KBM-7 (cell line): ENCODE data around the gene EPHA2.

Experiments
- DNase-seq: peaks from one replicate; pipeline ENCODE4 v3.0.0-alpha.2; 2015
- in situ Hi-C: fragments of 300-500 bp; cut with MboI; formaldehyde crosslinking; loops from 2 replicates; pipeline ENCODE4 v1.14.3; 2020; ENCODE audit warnings: low sequenced_read_pairs, low pct_unique_long_range_greater_than_20kb, mixed read lengths

Gene EPHA2

DNA sequence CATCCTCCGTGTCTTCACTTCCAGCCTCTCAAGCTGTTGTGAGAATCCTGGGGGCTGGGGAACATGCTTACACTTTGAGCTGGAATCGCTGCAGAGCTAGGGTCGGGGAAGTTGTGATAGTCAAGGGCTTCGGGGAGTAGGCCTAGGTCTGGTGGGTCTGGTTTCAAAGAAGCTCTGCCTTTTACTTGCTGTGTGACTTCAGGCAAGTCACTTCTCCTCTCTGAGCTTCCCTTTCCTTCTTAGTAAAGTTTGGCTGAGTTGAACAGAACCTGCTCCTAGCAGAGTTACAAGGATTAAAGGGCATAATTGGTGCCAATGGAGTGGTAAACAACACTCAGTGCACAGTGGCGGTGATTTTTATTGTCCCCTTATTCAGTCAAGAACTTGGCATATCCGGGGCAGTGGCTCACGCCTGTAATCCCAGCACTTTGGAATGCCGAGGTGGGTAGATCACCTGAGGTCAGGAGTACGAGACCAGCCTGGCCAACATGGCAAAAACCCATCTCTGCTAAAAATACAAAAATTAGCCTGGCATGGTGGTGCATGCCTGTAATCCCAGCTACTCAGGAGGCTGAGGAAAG lies 30.9 kb upstream of the EPHA2 start:
- in situ Hi-C loops = no loop called here
- no peak for DNase-seq

DNA sequence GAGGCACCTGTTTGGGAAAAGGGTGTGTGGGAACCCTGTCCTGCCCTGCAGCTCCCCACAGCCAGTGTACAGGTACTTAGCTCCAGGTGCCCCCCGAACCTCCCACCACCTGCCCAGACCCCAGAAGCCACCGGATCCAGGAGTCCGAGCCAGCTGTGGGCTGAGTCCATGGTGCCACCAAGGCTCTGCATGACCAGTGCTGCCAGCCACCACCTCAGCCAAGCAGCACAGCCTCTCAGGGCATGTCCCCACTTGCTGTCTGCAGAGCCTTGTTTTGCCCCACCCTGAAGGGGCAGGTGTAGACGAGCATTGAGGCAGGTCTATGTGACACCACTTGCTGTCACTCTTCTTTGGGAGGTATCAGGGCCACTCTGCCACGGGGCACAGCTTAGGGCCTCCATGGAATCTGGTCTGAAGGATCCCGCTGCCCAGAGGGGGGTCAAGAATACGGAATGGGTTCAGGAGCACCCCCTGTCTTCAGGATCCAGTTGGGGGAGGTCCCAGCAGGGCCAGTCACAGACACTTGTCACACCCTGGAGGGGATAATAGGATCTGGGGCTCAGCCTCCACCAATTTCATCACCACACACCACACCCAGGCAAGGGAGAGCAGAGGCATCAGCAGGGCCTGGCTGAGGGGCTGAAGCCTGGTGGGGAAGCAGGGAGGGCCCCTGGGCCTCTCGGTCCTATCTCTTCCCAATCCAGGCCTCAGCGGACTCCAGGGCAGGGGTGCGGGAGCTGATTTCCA lies 28.9 kb upstream of the EPHA2 start:
- no peak for DNase-seq
- in situ Hi-C loops = no loop called here

DNA sequence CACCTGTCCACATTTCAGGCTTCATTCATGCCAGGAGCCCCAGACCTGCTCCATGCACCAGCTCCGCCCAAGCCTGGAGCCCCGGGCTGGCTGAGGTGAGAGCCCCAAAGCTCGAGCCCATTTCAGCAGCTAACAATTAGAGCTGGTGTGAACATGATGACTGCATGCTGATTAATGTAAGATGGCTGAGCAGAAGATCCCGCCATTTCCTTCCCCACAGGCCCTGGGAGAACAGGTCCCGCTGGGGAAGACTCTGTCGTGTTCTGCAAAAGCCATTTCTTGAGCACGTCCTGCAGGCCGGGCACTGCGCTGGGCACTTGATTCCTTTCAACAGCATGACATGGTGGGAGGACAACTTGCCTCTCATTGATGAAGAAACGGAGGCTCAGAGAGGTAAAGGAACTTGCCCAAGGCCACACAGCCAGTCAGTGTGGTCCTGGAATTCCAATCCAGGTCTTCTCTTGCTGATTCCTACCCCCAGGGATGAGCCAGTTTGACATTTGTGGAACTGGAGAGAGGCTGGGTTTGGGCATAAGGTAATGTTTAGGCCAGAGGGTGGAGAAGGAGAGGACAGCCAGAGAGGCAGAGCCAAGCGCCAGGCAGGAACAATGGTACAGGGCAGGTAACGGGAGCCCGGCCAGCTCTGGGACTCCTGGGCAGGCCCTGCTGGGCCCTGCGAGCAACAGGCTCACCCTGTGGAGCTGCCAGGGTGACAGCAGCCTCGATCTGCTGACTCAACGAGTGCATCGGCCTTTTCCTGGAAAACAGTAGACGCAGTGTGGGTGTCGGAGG lies 28.1 kb upstream of the EPHA2 start:
- in situ Hi-C loops = no loop called here
- no peak for DNase-seq

DNA sequence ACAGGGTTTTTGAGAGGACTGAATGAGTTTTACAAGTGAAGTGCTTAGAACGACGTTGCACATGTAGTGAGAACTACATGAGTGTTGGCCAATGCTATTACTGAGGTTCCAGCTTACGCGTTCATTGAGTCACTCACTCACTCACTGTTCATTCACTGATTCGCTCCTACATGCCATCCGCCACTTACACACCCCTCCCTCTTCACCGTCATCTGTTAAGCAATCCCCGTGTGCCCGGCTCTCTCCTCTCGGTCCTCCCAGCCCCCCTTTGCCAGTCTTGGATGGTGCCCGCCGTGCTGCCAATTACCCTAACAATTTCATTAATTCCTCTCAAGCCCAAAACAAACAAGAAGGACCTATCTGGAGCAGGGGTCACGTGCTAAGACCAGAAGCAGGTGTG lies 27.3 kb upstream of the EPHA2 start:
- DNase-seq = no peak

DNA sequence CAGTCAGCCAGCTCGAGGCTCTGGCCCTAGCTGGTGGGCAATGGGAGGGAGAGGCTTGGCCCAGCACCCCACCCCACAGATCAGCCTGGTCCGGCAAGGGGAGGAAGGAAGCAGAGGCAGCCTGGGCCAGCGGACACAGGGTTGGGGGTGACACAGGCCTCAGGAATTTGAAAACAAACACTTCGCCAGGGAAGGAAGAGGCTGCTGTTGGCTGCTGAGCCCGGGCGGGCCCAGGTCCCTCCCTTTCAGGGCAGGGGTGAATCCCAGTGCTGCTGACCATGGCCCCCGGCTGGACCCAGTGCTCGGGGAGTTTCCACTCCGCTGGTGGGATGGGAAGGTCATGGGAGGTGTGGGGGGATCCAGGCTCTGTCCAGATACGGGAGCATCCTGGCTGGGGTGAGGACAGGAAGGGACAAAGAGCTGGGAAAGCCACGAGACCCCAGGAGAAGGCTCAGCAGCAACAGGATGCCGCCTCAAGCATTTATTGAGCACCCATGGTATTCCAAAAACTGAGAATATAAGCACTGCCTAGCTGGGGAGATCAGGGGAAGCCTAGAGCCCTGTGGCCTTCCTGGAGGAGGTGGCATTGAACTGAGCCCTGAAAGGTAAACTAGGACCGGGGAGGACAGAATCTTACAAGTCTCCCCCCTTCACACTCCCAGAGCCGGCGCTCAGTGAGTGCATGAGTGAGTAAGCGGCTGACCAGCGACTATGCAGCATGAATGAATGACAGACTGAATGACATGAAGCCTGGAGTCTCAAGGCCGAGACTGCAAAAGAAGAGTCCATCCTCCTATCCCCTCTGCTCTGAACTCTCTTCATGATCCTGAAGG lies 26.2 kb upstream of the EPHA2 start:
- DNase-seq = no peak
- in situ Hi-C loops = no loop called here

More for the DNA sequence above, 27.3 kb upstream of the EPHA2 start:
- in situ Hi-C loops = no loop called here

DNA sequence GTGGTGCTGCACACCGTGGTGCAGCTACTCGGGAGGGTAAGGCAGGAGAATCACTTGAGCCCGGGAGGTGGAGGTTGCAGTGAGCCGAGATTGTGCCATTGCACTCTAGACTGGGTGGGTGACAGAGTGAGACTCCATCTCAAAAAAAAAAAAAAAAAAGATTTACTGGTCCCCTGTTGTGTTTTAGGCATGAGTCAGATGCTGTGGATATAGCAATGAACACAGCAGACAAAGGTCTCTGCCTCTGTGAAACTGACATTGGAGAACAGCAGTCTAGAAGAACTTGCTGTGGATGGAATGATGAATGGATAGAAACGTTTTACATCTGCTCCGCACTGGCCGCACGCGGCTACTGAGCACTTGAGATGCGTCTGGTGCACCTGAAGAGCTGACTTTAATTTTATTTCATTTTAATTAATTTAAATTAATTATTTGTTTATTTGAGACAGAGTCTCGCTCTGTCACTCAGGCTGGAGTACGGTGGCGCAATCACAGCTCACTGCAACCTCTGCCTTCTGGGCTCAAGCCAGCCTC lies 24.5 kb upstream of the EPHA2 start:
- in situ Hi-C loops = no loop called here
- DNase-seq = no peak

DNA sequence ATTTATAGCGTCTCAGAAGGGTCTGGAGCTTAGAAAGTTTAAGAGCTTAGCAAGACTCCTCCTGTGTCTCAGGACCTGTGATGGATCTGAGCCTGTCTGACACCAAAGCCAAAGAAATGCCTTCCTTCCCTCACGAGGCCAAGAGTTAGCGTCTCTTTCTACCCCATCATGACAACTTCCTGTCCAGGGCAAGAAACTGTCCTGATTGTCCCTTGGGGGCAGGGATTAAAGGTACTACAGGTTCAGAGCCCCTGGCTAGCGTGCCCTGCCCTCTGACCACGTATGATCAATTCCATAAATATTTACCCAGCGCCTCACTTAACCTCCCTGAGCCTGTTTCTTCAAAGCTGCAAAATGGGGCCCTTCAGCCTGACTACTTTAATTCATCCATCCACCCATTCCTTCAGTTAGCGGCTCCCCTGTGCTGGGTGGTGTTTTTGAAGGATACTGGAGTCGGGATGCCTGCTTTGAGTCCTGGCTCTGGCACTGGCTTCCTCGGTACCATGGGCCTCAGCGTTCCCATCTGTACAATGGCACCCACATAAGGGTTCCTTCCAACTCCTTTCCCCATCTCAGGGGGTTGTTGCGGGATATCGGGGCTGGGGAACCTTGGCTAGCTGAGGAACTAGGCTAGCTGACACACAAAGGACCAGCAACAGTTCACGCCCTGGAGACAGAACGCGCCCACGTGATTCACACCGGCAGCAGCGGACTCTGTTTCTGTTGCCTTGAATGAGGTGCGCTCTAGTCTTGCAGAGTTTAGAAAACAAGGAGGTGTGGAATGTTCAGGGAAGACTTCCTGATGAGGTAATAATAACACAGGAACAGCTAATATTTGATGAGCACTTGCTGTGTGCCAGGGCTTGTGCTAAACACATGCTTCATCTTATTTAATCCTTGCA lies 23.0 kb upstream of the EPHA2 start:
- in situ Hi-C loops = no loop called here
- DNase-seq = no peak

DNA sequence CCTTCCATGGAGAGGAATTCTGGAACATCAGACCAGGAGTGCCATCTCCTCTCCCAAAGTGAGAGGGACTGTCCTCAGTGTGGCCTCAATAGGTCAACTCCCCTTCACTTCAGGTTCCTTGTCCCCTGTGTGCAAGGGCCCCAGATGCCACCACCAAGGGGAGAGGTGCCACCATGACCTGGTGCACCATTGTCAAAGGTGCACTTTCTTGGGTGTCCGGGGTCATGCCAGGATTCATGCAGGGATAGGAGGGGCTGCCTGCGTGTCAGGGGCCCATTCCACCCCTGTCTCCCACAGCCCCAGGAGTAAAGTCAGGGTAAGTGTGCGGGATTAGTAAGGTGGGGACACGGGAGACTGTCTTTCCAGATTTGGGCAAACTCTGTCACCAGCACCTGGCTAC lies 21.4 kb upstream of the EPHA2 start:
- no peak for DNase-seq
- in situ Hi-C loops = no loop called here

DNA sequence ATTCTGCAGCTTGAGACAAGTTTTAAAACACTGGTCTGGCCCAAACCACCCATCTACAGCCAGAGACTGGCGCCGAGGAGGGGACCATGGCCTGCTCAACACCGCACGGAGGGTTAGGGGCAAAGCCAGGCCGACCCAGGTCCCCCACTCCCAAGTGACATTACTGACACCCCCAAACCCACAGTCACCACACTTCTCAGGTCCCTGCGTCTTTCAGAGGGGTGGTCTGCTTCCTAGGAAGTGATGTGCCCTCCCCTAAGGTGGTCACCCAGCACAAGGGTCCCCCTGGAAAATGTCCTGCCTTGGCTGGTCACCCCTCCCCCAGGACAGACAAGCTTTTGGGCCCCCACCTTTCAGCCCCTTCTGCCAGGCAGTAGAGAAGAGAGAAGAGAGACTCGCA lies 20.8 kb upstream of the EPHA2 start:
- in situ Hi-C loops = no loop called here
- DNase-seq = no peak

DNA sequence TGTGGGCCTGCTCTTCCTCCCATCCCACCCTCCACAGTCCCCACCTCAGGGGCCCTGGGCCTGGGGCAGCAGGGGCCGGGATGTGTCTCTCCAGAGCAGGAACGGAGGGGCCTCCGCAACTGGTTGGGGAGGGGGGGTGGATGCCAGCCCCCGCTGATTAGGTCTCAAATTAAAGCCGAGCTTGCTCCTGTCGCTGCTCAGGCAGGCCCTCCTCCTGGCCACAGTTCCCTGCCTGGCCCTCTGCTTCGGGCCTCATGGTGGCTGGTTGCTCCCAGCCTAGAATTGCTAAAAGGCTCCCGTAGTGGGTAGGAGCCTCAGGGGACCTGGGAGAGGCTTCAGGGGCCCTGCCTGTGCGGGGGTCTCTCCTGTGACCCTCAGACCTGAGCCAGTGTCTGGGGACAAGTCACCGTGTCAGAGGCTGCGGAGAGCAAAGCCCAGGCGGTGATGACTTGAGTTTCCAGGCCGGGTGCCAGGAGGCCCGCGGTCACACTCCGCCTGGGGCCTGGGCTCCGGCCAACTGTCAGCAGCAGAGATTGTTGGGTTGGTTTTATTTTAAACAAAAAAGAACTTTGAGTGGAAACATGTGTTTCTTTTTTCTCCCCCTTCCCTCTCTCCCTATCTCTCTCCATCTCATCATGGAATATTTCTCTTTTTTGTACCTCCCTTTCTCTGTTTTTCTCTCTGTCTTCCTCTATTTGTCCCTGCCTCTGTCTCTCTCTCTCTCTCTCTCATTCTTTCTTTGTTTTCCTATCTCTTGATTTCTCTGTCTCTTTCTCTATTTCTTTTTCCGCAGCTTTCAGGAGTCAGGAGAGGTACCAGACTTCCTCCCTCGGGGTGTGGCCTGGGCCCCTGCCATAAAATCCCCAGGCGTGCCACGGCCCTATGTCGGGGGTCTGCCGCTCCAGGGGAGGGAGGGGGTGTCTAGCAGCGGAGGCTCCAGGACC lies 20.0 kb upstream of the EPHA2 start:
- in situ Hi-C loops = no loop called here
- no peak for DNase-seq

DNA sequence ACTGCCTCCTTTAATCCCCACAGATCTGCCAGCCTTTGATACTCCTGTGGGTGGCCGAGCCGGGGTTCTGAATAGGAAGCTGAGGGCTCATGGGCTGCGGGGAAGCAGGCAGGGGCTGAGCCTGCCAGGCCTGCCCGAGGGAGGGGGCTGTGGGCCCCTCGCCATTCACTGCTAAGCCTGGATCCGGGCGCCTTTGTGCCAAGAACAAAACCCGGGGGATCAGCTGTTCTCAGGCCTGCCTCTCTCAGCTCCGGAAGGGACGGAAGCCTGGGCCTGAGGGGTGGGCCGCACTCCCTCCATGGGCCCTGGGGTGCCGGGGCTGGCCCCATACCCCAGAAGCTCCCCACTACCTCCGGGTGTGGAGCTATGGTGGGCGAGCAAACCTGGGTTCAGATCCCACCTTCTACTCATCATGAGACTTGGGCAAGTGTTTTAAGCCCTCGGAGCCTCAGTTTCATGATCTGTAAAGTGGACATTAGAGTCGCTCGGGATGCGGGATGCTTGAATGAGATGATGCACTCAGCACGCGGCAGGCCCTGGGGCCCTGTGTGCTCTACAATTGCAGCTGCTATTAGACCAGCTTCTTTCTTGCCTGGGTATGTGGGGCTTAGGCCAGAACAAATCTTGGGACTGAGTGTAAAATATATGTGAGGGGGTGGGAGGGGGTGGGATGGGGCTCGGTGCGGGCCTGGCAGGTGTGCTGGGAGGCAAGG lies 19.2 kb upstream of the EPHA2 start:
- no peak for DNase-seq
- in situ Hi-C loops = no loop called here

DNA sequence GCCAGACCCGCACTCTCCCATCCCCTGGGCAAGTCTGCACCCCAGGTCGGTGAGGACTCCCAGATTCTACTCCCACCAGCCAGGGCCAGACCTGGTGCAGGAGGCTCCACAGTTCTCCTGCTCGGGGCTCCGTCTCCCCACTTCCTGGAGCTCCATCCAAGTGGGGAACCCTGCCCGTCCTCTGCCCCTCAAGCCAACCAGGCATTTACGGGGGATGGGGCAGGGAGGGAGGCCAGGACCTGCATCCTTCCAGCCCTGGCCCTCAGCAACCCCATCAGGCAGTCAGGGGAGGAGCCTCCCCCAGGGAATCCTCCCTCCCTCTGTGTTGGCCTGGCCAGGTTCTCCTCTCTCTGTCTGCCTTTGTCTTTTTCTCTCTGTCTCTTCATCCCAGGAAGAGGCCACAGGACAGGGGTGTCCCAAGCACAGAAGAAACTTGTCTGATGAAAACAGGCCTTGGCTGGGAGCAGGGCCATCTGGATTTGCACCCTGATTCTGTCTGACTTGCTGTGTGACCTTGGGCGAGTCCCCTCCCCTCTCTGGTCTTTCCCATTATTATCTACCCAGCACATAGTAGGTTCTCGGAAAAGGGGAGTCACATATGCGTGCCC lies 18.5 kb upstream of the EPHA2 start:
- no peak for DNase-seq
- in situ Hi-C loops = no loop called here

DNA sequence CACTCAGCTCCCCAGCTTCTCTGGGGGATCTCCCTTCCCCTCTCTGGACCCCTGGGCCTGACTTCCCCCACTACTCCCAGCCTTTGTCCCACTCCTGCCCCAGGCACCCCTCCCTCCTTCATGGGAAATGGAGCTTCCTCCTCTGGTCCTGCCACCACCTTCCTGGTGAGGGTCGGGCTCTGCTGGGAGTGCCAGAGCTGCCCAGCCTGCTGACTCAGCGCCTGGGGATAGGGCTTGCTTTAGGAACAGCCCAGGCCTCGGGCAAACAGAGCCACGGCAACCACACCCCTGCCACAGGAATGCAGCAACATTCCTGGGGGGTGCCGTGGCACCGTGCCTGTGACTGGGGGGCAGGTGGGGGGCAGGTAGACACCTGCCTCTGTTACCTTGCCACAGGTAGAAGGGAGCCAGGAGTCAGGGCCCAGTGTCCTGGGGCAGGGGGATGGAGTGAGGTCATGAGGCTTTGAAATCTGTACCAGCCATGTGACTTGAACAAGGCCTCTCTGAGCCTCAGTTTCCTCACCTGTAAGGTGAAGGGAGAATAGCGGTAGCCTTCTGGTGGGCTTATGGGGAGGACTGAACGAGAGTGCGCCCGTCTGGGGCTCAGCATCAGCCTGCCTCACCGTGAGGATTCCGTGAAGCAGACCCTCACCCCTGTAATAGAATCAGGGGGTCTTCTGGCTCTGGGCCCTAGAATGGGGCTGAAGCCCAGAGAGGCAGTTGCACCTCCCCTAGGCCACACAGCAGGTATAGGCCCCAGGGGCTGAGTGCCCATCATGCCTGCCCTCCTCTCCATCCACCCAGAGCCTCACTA lies 17.8 kb upstream of the EPHA2 start:
- DNase-seq = no peak

DNA sequence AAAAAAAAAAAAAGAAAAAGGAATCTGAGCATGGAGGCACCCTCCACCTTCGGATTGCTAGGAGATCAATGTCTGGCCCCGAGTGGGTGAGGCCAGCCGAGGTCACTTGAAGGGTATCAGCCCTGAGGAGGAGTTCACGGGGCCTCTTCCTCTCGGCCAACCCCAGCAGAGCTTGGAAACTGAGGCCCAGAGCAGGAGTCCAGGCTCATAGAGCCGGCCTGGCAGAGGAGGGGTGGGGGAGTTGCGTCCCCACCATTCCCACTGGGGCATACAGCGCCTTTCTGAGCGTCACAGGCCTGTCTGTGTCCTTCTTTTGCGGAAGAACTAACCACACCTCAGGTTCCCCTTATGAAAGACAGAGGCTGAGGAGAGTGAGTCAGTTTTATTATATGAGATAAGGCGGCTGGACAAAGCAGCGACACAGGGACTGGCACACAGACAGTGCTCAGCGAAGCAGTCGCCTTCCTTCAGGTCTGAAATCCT lies 17.1 kb upstream of the EPHA2 start:
- in situ Hi-C loops = no loop called here
- DNase-seq = peak; percentile 78

More for the DNA sequence above, 17.8 kb upstream of the EPHA2 start:
- in situ Hi-C loops = no loop called here

DNA sequence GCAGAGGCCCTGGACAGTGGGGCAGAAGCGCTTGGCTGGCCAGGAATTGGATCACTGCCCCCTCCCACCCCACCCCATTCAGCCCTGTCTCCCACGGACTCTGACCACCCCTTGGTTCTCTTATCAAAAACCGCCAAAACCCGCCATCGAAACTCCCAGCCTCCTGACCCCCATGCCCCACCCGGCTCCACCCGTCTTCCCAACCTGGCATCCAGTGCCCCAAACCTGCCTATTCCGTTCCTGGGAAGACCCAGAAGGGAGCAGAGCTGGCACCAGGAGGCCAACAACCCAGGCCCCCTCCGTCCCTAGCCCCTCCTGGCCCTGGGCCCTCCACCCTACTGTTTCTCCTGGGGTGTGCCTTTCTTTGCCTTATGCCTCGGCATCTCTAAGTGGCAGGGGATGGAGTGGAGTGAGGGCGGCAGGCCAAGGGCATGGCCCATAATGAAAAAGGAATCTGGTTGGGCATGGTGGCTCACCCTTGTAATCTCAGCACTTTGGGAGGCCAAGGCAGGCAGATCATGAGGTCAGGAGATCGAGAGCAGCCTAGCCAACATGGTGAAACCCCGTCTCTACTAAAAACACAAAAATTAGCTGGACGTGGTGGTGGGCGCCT lies 16.5 kb upstream of the EPHA2 start:
- in situ Hi-C loops = no loop called here
- no peak for DNase-seq
